HEK293T (cell line): ENCODE data around the gene AFF1.

Experiments used
- BHLHE40 ChIP-seq: fragments of 450-650 bp; IDR thresholded peaks from 2 replicates; pipeline ENCODE4 v1.6.1; 2016; ENCODE audit warnings: mild to moderate bottlenecking, moderate library complexity, borderline replicate concordance
- ELF4 ChIP-seq: fragments of 450-650 bp; IDR thresholded peaks from 2 replicates; pipeline ENCODE4 v1.6.1; 2017; ENCODE audit warnings: antibody characterized with exemption
- FOXK2 ChIP-seq: fragments of 450-650 bp; IDR thresholded peaks from 2 replicates; pipeline ENCODE4 v1.6.1; 2016; ENCODE audit warnings: mild to moderate bottlenecking
- FOXM1 ChIP-seq: fragments of 450-650 bp; IDR thresholded peaks from 2 replicates; pipeline ENCODE4 v1.6.1; 2017; ENCODE audit warnings: mild to moderate bottlenecking, borderline replicate concordance
- HDGF ChIP-seq: fragments of 450-650 bp; IDR thresholded peaks from 2 replicates; pipeline ENCODE4 v1.6.1; 2017; ENCODE audit warnings: antibody characterized with exemption, borderline replicate concordance
- SP1 ChIP-seq: fragments of 450-650 bp; IDR thresholded peaks from 2 replicates; pipeline ENCODE4 v1.6.1; 2017
- SUZ12 ChIP-seq: fragments of 450-650 bp; IDR thresholded peaks from 2 replicates; pipeline ENCODE4 v1.6.1; 2016; ENCODE audit warnings: mild to moderate bottlenecking
- TF ChIP-seq, protein P1 (sequence below): fragments of 450-650 bp; IDR thresholded peaks from 2 replicates; pipeline ENCODE4 v1.6.1; 2016

- TF ChIP-seq HDGF (no peak), FOXM1 (no peak), BHLHE40 (no peak), ELF4 (no peak), SP1 (no peak), FOXK2 (no peak), SUZ12 (no peak)
- TF ChIP-seq, protein P1, sequence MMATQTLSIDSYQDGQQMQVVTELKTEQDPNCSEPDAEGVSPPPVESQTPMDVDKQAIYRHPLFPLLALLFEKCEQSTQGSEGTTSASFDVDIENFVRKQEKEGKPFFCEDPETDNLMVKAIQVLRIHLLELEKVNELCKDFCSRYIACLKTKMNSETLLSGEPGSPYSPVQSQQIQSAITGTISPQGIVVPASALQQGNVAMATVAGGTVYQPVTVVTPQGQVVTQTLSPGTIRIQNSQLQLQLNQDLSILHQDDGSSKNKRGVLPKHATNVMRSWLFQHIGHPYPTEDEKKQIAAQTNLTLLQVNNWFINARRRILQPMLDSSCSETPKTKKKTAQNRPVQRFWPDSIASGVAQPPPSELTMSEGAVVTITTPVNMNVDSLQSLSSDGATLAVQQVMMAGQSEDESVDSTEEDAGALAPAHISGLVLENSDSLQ: no peak
Observed at GRCh38 chr4:87053802-87054767, 119.3 kb downstream of the AFF1 start.
